Right atrium auricular region (tissue), 2 donors: Measurements from ENCODE around the gene ADAM33. TPM values are rescaled to one million over a fixed set of nuclear protein-coding genes. Genes with fewer than 3 reads are reported as not detected.

Experiments used
- DNase-seq: peaks from one replicate; pipeline ENCODE4 v3.0.0-alpha.2; 2019; ENCODE audit warnings: low spot score
- H3K27ac ChIP-seq, 2 donors: fragments of 200-600 bp; sonication (generic); 1 replicate in 1 of 2; 2 replicates in 1 of 2; pipeline ENCODE4 v1.5.1; 2016 to 2019
- H3K27me3 ChIP-seq, 2 donors: fragments of 200-600 bp; sonication (generic); one replicate each; pipeline versions ENCODE4 v1.5.1 to v1.6.0; 2017 to 2019
- H3K36me3 ChIP-seq: fragments of 200-600 bp; sonication (generic); one replicate; pipeline ENCODE4 v1.5.1; 2016
- H3K4me1 ChIP-seq, 2 donors: fragments of 200-600 bp; sonication (generic); one replicate each; pipeline versions ENCODE4 v1.5.1 to v1.6.0; 2017 to 2019
- H3K4me3 ChIP-seq, 2 donors: fragments of 200-600 bp; sonication (generic); 1 replicate in 1 of 2; 2 replicates in 1 of 2; pipeline ENCODE4 v1.5.1; 2017 to 2019; ENCODE audit warnings: mild to moderate bottlenecking in 1 of 2, moderate library complexity in 1 of 2
- H3K9me3 ChIP-seq, 2 donors: fragments of 200-600 bp; sonication (generic); one replicate each; pipeline ENCODE4 v1.5.1; 2019
- CTCF ChIP-seq, 2 donors: fragments of 200-600 bp; sonication (generic); IDR thresholded peaks; one replicate each; pipeline ENCODE4 v1.5.1; 2019; ENCODE audit warnings: antibody characterized with exemption in 2 of 2
- total RNA-seq, 2 donors: library from RNA; depleted of rRNA; stranded (reverse); fragments of >200 nt; gene quantifications; one replicate each; pipeline ENCODE4 v1.1.0, GENCODE V29; 2016

The ADAM33 gene
- total RNA-seq, 2 donors from 2014 or later: 9.7 to 13.8 TPM

- Histone ChIP-seq H3K27me3 (no peaks in the 10 kb centered on the region), H3K4me3 (no peak overlapping the region), H3K27ac (peak overlapping the region; percentile 3 to 48), H3K36me3 (no peaks in the 10 kb centered on the region), H3K4me1 (peaks cover 0 to 51% of the 10 kb centered on the region in 2 donors), H3K9me3 (no peaks in the 10 kb centered on the region)
- no peak for TF ChIP-seq CTCF (IDR thresholded peaks at IDR 0.05)
- no peak for DNase-seq
Observed at GRCh38 chr20:3728876-3729275, 47.1 kb upstream of the ADAM33 start.

DNA sequence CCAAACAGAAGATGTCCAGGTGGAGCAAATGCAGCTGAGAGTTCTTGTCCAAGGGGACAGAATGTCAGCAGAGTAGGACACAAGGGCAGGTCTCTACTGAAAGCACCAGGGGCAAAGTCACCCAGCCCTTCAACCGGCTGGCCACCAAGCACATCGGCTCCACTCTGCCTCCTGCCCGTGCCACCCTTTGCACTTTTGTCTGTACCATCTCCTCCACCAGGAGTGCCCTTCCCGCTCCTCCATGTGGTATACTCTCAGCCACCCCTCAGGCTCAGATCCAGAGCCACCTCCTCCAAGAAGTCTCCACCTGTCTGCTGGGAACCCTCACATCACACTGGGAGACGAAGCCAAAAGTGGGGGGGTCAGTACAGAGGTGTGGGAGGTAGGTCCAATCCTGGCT lies 46.5 kb upstream of the ADAM33 start:
- peaks cover 0 to 49% of the 10 kb centered on the region in 2 donors for H3K4me1 ChIP-seq
- DNase-seq: no peak
- no peaks in the 10 kb centered on the region for H3K27me3 ChIP-seq
- no peak for TF ChIP-seq CTCF (IDR thresholded peaks at IDR 0.05)
- H3K9me3 ChIP-seq: no peaks in the 10 kb centered on the region
- H3K27ac ChIP-seq: peak overlapping the region in 1 of 2 donors; percentile 48
- no peaks in the 10 kb centered on the region for H3K36me3 ChIP-seq
- no peak overlapping the region for H3K4me3 ChIP-seq

DNA sequence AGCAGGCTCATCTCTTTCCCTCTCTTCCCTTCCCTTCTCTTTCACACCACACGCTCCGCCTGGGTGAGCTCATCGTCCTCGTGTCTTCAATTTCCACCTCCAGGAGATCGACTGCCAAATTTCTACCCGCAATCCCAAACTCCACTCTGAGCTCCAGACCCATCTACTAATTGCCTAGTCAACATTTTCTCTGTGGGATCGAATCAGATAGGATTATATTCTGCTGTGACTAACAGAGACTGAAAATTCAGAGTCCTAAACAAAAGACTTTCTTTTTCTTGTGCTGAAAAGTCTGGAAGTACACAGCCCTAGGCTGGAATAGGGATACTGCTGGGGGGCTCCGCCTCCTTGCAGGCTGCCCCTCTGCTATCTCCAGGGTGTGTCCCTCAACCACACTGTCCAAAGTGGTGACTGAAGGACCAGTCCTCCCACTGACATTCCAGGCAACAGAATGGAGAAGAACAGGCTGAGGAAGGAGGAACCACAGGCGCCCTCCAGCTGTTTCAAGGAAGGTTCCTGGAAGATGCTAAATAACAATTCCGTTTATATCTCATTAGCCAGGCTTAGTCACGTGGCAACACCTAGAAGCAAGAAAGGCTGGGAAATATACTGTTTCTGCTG lies 45.7 kb upstream of the ADAM33 start:
- TF ChIP-seq CTCF (IDR thresholded peaks at IDR 0.05): no peak
- peak overlapping the region; percentile 48 for H3K27ac ChIP-seq
- no peaks in the 10 kb centered on the region for H3K9me3 ChIP-seq
- no peaks in the 10 kb centered on the region for H3K36me3 ChIP-seq
- DNase-seq: no peak
- no peaks in the 10 kb centered on the region for H3K27me3 ChIP-seq
- H3K4me1 ChIP-seq: peaks cover 0 to 49% of the 10 kb centered on the region in 2 donors
- peak overlapping the region in 1 of 2 donors; percentile 6 for H3K4me3 ChIP-seq

GRCh38 chr20:3724356-3724755 lies 42.5 kb upstream of the ADAM33 start:
- H3K4me1 ChIP-seq: peaks cover 0 to 22% of the 10 kb centered on the region in 2 donors
- no peak for TF ChIP-seq CTCF (IDR thresholded peaks at IDR 0.05)
- no peak overlapping the region for H3K27ac ChIP-seq
- no peaks in the 10 kb centered on the region for H3K9me3 ChIP-seq
- no peaks in the 10 kb centered on the region for H3K27me3 ChIP-seq
- no peak for DNase-seq
- no peaks in the 10 kb centered on the region for H3K36me3 ChIP-seq
- no peak overlapping the region for H3K4me3 ChIP-seq

DNA sequence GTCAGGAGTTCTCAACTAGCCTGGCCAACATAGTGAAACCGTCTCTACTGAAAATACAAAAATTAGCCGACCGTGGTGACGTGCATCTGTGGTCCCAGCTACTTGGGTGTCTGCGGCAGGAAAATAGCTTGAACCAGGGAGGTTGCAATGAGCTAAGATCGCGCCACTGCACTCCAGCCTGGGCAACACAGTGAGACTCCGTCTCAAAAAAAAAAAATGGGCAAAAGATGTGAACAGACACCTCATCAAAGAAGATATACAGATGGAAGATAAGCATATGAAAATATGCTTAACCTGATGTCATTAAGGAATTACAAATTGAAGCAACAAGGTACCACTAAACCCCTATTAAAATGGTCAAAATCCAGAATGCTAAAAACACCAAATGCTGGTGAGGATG lies 41.5 kb upstream of the ADAM33 start:
- H3K27me3 ChIP-seq: no peaks in the 10 kb centered on the region
- no peak for DNase-seq
- no peaks in the 10 kb centered on the region for H3K36me3 ChIP-seq
- H3K4me1 ChIP-seq: peaks cover 0 to 13% of the 10 kb centered on the region in 2 donors
- no peak overlapping the region for H3K27ac ChIP-seq
- TF ChIP-seq CTCF (IDR thresholded peaks at IDR 0.05): no peak
- H3K9me3 ChIP-seq: no peaks in the 10 kb centered on the region
- H3K4me3 ChIP-seq: no peak overlapping the region

- Histone ChIP-seq H3K27ac (no peak overlapping the region), H3K27me3 (no peaks in the 10 kb centered on the region), H3K9me3 (no peaks in the 10 kb centered on the region), H3K4me3 (no peak overlapping the region), H3K36me3 (no peaks in the 10 kb centered on the region), H3K4me1 (no peaks in the 10 kb centered on the region)
- no peak for DNase-seq
- TF ChIP-seq CTCF (IDR thresholded peaks at IDR 0.05): no peak
Observed at GRCh38 chr20:3721912-3722311, 40.1 kb upstream of the ADAM33 start.
